ENCODE measurements around the gene TBX6. TPM values are rescaled to one million over a fixed set of nuclear protein-coding genes. Genes with fewer than 3 reads are reported as not detected.

The TBX6 gene, protein sequence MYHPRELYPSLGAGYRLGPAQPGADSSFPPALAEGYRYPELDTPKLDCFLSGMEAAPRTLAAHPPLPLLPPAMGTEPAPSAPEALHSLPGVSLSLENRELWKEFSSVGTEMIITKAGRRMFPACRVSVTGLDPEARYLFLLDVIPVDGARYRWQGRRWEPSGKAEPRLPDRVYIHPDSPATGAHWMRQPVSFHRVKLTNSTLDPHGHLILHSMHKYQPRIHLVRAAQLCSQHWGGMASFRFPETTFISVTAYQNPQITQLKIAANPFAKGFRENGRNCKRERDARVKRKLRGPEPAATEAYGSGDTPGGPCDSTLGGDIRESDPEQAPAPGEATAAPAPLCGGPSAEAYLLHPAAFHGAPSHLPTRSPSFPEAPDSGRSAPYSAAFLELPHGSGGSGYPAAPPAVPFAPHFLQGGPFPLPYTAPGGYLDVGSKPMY
- total RNA-seq (1.6 TPM), polyA plus RNA-seq (ENCODE audit: insufficient read depth, low read depth, low replicate concordance) (0.62 TPM)
- long read RNA-seq, donor 1 = 0 reads
- long read RNA-seq, donor 2 = 0 reads
- long read RNA-seq, donor 3 = 0 reads
- long read RNA-seq, donor 4 = 0 reads
- long read RNA-seq, donor 5 = 0 reads
- long read RNA-seq, donor 6 = 0 reads
- long read RNA-seq, donor 7 = 0 reads
- long read RNA-seq, donor 8 = 0 reads
- long read RNA-seq, donor 9 = 0 reads
- long read RNA-seq, donor 10 = 0 reads

DNA sequence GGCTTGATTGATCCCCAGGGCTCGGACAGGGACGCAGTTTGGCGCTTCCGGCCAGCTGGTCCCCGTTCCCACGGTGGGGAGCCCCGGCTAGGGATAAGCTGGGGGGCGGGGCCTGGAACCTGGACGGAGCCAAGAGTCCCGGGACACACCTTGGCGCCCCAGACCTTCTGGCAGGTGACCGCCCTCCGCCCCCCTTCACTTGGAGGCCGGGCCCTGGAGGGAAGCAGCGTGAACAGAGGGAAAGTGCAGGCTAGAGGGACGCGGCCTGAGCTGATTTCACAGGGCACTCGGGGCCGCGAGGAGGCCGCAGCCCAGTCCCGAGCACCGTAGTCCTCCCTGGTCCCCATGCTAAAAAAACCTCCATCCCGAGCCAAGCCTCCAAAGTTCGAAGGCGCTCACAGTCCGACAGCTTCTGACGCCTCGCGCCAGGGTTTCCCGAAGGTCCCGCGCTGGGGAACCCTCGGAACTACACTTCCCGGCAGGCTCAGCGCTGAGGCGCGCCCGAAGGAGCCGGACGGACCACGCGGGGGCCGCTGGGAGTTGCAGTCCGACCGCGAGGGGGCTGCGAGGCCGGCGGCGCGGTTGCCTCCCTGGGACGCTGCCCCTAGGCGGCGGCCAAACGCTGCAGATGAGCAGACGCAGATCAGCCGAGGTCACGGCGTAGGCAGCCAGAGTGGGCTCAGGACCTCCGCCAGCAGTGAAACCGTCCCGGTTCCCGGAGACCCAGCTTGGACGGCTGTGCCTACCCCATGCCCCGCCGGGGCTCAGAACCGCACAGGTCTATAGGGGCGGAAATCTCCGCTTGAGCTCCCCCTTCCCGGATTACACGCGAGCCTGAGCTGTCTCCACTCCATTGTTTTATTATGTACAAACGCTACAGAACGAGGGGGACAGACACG is at the start of gene TBX6:
TSS of gene TBX6 (minus strand) at position 451 of the 899 bp plus-strand sequence. CDS start 731 bp downstream, outside the sequence.
- no peaks in the 10 kb centered on the region for H3K27me3 ChIP-seq (ENCODE audit: control insufficient read depth, insufficient read depth, low read length)
- H3K36me3 ChIP-seq (ENCODE audit: control insufficient read depth in 2 of 3, insufficient read depth in 3 of 3, low read length in 3 of 3) = peaks cover 4 to 10% (median 5%) of the 10 kb centered on the region in 3 donors
- intact Hi-C loops (cut with DNase I) = no loop called here
- peak within 1 kb of the TSS; percentile 62 to 76 for H3K27ac ChIP-seq (ENCODE audit: low read depth in 2 of 2, low read length in 2 of 2)
- DNase-seq (peak; percentile 93 to 97 (median 95)), FAIRE-seq (no peak)
- peak within 1 kb of the TSS; percentile 57 to 67 (median 65) for H3K4me3 ChIP-seq (ENCODE audit: low read length in 3 of 3)
- H3K4me1 ChIP-seq (ENCODE audit: control insufficient read depth in 2 of 3, insufficient read depth in 2 of 3, low read depth in 1 of 3, low read length in 3 of 3) = peaks cover 0 to 30% (median 16%) of the 10 kb centered on the region in 3 donors
- H3K9me3 ChIP-seq (ENCODE audit: control insufficient read depth in 2 of 3, insufficient read depth in 1 of 3, low read length in 3 of 3) = peaks cover 0 to 2% (median 0%) of the 10 kb centered on the region in 3 donors
- TF ChIP-seq, protein P1, sequence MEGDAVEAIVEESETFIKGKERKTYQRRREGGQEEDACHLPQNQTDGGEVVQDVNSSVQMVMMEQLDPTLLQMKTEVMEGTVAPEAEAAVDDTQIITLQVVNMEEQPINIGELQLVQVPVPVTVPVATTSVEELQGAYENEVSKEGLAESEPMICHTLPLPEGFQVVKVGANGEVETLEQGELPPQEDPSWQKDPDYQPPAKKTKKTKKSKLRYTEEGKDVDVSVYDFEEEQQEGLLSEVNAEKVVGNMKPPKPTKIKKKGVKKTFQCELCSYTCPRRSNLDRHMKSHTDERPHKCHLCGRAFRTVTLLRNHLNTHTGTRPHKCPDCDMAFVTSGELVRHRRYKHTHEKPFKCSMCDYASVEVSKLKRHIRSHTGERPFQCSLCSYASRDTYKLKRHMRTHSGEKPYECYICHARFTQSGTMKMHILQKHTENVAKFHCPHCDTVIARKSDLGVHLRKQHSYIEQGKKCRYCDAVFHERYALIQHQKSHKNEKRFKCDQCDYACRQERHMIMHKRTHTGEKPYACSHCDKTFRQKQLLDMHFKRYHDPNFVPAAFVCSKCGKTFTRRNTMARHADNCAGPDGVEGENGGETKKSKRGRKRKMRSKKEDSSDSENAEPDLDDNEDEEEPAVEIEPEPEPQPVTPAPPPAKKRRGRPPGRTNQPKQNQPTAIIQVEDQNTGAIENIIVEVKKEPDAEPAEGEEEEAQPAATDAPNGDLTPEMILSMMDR (IDR thresholded peaks at IDR 0.05; ENCODE audit: borderline replicate concordance, extremely low read depth, insufficient read depth) = peak; percentile 84
- peak within 1 kb of the TSS; percentile 36 to 67 (median 49) for H3K9ac ChIP-seq (ENCODE audit: low read length in 3 of 3)

DNA sequence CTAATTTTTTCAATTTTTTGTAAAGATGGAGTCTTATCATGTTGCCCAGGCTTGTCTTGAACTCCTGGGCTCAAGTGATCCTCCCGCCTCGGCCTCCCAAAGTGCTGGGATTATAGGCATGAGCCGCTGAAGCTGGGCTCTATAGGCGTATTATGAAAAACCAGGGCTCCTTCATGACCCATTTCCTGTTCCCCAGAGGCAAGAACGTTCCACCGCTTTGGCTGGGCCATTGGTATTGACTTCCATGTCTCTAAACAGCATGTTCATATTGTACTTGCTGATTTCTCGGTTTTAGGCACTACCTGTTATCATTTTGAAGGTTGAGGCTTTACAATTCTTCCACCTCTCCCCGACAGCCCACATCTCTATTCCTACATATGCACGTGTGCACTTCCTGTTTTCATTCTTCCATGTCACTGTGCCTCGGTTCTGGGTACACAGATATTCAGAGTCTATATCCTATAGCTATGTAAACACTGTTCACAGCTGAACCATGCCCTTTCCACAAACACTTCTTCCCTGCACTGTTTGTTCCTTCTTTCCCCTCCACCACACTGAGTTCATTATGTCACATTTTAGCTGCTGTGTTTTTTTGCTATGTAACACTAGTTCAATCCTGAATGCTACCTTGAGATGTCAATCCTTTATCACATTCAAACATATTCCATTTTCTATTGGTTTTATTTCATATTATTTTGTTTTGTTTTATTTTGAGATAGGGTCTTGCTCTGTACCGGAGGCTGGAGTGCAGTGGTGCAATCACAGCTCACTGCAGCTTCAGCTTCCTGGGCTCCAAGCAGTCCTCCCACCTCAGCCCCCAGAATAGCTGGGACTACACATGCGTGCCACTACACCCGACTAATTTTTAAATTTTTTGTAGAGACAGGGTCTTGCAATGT is 48.1 kb upstream of the TBX6 start:
- no peak for DNase-seq
- H3K27ac ChIP-seq (ENCODE audit: low read depth in 2 of 2, low read length in 2 of 2) = no peak overlapping the region
- TF ChIP-seq, protein P1 (IDR thresholded peaks at IDR 0.05; ENCODE audit: borderline replicate concordance, extremely low read depth, insufficient read depth) = no peak

DNA sequence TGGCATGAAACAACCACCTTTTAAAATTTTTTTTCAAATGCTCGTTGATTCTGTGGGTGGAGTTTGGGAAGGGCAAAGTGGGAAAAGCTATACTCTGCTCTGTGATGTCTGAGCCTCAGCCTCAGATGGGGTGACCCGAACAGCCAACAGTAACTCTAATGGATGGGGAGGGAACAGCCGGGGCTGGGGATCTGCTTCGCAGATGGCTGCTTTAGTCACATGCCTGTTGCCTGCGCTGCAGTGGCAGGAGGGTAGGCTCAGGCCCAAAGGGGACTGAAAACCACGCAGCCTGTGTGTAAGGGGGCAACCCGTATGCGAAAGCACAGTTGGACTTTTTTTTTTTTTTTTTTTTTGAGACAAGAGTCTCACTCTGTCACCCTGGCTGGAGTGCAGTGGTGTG is 46.2 kb upstream of the TBX6 start:
- Histone ChIP-seq H3K27me3 (ENCODE audit: control insufficient read depth, insufficient read depth, low read length) (no peaks in the 10 kb centered on the region), H3K4me1 (ENCODE audit: control insufficient read depth in 2 of 3, insufficient read depth in 2 of 3, low read depth in 1 of 3, low read length in 3 of 3) (no peaks in the 10 kb centered on the region), H3K36me3 (ENCODE audit: control insufficient read depth in 2 of 3, insufficient read depth in 3 of 3, low read length in 3 of 3) (no peaks in the 10 kb centered on the region), H3K27ac (ENCODE audit: low read depth in 2 of 2, low read length in 2 of 2) (no peak overlapping the region), H3K4me3 (ENCODE audit: low read length in 3 of 3) (no peak overlapping the region), H3K9me3 (ENCODE audit: control insufficient read depth in 2 of 3, insufficient read depth in 1 of 3, low read length in 3 of 3) (no peaks in the 10 kb centered on the region), H3K9ac (ENCODE audit: low read length in 3 of 3) (no peak overlapping the region)
- TF ChIP-seq, protein P1 (IDR thresholded peaks at IDR 0.05; ENCODE audit: borderline replicate concordance, extremely low read depth, insufficient read depth) = no peak
- no peak for DNase-seq
- no peak for FAIRE-seq
- intact Hi-C loops (cut with DNase I) = no loop called here

More for the DNA sequence above, 48.1 kb upstream of the TBX6 start:
- Histone ChIP-seq H3K4me1 (ENCODE audit: control insufficient read depth in 2 of 3, insufficient read depth in 2 of 3, low read depth in 1 of 3, low read length in 3 of 3) (no peaks in the 10 kb centered on the region), H3K36me3 (ENCODE audit: control insufficient read depth in 2 of 3, insufficient read depth in 3 of 3, low read length in 3 of 3) (no peaks in the 10 kb centered on the region), H3K9me3 (ENCODE audit: control insufficient read depth in 2 of 3, insufficient read depth in 1 of 3, low read length in 3 of 3) (no peaks in the 10 kb centered on the region), H3K27me3 (ENCODE audit: control insufficient read depth, insufficient read depth, low read length) (no peaks in the 10 kb centered on the region), H3K9ac (ENCODE audit: low read length in 3 of 3) (no peak overlapping the region), H3K4me3 (ENCODE audit: low read length in 3 of 3) (no peak overlapping the region)
- intact Hi-C loops (cut with DNase I) = no loop called here
- no peak for FAIRE-seq

Measured in kidney (tissue), 22 donors.